ENCODE measurements around the gene ID1.
"Not testable (repeated sequence)": the region's sequence is repeated elsewhere in the genome, so short reads cannot be mapped to it uniquely, and the experiment has no call there.

Gene ID1

DNA sequence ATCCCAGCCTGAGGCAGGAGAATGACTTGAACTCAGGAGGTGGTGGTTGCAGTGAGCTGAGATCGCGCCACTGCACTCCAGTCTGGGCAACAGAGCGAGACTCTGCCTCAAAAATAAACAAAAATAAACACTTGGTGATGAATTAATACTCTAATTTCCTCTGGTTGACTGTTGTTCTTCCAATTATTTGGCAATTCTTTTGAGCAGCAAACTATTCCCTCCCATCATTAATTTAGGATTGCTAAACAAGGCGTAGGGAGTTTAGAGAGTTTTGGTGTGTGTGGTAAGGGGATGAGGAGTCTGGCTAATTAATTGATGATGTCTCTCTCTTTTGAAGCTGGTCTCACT, 2.7 kb upstream of the ID1 start:
- no peak for DNase-seq (ENCODE audit: low read depth)

DNA sequence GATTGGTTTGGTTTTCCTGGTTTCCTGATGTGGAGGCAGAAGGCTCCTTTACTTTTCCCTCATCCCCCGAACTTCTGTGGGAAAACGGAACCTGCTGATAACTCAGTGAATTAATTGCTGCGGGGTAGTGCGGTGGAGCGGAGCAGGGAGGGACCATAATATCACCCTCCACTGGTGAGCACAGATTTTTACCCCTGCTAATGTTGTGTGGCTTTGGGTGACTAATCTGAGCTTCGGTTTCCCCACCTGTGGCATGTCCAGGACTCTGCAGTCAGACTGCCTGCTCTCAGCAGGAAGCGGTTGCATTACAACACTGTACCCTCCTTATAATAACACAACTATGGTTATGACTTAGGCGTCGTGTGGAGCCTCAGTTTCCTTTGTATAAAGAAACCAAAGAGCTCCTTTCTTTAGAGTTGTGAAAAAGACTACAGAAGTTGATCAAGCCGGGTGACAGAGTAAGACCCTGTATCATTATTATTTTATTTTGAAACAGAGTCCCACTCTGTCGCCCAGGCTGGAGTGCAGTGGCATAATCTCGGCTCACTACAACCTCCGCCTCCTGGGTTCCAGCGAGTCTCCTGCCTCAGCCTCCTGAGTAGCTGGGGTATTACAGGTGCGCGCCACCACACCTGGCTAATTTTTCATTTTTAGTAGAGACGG, 2.2 kb upstream of the ID1 start:
- peak; percentile 35 for DNase-seq (ENCODE audit: low read depth)

DNA sequence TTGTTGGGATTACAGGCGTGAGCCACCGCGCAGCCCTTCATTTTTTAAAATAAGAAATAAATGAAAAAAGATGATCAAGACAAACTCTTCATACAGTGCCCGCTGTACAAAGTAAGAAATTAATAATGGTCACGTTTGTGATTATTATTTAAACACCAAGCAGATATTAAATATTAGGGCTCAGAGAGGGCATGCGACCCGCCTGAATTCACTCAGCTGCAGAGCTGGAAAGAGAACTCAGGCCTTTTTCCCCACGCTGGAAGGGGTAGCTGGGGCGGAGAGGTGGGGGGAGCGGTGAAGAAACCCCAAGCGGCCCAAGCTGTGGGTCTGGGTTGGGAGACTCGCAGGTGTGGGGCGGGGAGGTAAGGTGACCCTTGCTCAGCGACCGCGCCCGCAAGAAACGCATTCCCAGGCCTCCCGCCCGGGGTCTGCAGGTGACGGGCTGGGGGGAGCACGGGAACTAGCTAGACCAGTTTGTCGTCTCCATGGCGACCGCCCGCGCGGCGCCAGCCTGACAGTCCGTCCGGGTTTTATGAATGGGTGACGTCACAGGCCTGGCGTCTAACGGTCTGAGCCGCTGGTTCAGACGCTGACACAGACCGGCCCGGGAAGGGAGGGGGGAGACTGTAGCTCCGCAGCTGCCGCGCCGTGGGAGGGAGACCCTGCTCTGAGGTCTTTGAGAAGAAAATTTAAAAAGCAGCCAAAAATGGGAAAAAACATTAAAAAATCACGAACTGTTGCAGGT, 1.1 kb upstream of the ID1 start:
- DNase-seq (ENCODE audit: low read depth) = peak; percentile 48

DNA sequence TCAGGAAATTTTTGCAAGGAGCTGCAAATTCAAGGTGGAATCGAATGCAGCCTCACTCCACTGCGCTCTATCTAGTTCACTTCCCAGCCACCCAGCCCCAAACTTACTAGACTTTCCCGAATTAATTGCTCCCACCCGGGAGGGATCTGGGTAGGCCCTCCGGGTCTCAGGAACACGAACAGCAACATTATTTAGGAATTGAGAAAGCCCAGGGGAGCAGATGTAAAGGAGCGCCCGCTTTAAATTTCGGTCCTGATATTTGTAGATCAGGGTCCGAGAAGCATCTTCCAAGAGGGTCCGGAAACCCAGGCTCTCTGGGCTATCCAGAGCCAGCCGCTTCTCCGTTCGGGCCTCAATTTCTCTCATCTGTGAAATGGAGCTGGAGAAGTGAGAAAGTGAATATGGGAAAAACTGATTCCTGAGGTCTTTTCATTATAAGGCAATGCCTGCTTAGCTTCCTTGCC, 490 bp upstream of the ID1 start:
- no peak for DNase-seq (ENCODE audit: low read depth)

DNA sequence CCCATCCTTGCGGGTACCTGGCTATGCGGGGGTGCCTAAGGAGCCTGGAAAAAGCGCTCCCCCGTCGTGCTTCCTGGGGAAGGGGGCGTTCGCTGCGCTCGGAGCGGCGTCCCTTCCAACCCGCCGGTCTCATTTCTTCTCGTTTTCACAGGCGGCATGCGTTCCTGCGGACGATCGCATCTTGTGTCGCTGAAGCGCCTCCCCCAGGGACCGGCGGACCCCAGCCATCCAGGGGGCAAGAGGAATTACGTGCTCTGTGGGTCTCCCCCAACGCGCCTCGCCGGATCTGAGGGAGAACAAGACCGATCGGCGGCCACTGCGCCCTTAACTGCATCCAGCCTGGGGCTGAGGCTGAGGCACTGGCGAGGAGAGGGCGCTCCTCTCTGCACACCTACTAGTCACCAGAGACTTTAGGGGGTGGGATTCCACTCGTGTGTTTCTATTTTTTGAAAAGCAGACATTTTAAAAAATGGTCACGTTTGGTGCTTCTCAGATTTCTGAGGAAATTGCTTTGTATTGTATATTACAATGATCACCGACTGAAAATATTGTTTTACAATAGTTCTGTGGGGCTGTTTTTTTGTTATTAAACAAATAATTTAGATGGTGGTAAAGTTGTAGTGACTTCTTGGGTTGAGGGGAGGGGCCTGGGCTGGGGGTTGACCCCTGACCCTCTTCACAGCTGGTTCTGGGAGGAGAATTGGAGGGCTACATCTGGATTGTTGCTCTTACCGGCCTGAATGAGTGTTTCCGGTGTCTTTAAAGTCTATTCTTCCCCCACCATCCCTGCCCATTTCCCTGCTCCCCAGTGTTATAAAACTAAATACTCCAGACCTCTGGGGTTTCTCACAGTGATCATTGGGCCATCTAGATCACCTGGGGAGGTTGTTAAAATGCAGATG, 1.1 kb downstream of the ID1 start:
- DNase-seq (ENCODE audit: low read depth) = no peak

DNA sequence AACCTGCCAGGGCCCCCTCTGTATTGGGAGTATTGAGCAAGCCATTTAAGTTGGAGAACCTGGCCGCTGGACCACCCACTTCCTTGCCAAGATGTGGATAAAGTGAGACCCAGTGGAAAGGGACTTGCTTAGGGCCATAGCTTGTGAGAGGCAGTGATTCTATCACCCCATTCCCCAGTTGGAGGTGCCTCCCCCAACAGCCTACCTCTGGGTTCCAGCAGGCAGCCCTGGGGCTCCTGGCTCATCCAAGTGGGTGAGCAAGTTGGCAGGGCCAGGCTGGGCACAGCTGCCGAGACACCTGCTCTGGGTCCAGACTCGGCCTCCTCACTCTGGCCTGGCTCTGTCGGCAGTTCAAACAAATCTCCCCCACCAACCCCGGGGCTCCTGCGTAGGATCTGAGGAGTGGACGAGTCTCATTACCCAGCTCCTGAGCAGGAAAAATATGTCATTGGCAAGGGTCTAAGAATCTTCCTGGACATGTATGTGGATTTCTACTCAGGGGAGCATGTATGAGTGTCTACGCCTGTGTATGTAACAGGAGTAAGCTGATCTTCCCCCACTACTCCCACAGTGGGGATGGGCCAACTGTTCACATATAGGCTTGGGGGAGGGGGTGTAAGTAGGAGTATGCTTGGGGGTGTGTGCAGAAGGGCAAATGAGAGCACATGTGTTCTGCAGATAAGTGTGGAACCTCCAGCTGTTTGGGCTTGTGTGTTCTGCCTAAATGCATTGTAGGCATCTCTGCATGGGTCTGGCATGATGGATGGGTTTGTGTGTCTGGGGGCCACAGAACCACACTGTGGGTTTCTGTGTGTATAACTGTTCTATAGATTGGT, 1.9 kb downstream of the ID1 start:
- DNase-seq (ENCODE audit: low read depth) = no peak

DNA sequence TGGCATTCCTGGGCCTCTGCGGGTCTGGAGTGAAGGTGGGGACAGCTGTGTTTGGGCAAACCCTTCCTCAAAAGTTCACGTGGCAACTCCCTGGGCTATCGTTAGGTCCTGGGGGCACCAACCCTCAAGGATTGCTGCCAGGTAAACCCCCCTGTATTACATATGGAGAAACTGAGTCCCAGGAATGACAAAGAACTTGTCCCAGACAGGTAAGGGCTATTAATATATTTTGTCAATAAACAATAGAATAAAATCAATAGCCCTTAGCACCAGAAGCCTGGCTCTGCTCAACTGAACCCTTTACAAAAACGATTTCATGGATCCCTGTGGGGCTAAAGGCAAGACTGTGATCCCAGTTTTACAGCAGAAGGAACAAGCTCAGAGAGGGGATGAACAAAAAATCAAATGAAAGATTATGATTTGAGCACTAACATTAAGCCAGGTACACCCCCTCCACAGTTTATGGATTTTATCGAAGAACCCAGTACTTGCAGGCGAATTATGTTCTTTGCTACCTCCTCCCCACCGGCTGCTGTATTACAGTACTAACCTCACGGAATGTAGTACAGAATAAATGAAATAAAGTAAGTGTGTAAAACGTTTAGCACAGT, 2.7 kb downstream of the ID1 start:
- no peak for DNase-seq (ENCODE audit: low read depth)

DNA sequence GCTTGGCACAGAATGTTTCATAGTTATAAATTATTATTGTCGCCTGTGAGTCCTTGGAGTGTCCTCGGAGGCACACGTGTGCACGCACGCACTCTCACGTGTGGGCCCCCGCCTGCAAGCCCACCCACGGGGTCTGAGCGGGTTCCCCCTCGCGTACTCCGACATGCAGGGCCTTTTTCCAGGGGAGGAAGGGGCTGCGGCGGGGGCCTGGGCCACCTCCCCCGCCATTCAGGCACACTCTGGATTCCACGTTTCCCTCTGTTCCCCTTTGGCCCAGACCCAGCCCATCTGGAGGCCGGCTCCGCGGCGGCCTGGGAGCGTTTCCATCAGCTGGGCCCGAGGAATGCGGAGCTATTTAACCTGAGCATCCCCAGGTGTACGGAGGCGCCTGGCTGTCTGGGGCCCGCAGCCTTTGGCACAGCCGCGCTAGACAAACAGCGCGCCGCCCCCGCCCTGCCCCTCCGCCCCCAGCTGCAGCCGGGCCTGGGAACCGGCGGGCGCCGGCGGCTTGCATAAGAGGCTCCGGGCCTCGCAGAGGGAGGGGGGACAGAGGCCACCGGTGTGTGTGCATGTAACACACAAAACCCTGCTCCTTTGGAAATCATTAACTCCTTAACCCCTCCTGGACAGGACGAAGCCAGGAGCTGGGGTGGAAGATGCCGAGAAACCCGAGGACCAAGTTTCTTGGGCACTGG, 3.3 kb downstream of the ID1 start:
- no peak for DNase-seq (ENCODE audit: low read depth)

DNA sequence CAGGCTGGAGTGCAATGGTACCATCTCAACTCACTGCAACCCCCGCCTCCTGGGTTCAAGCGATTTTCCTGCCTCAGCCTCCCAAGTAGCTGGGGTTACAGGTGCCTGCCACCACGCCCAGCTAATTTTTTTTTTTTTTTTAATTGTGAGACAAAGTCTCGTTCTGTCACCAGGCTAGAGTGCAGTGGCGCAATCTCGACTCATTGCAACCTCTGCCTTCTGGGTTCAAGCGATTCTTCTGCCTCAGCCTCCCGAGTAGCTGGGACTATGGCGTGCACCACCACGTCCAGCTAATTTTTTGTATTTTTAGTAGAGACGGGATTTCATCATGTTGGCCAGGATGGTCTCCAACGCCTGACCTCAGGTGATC, 7.2 kb downstream of the ID1 start:
- not testable (repeated sequence) for DNase-seq (ENCODE audit: low read depth)

DNA sequence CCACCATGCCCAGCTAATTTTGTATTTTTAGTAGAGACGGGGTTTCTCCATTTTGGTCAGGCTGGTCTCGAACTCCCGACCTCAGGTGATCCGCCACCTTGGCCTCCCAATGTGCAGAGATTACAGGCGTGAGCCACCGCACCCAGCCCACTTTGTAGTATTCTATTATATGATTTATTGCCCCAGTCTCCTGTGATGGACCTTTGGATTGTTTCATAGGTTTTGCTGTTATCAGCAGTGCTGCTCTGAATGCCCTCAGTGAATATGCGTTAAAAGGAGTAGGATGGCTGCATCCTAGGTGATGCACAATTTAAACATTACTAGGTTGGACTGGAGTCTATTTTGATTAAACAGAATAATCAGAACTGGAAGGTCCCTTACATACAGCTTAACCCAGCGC, 10.3 kb downstream of the ID1 start:
- DNase-seq (ENCODE audit: low read depth) = no peak

DNA sequence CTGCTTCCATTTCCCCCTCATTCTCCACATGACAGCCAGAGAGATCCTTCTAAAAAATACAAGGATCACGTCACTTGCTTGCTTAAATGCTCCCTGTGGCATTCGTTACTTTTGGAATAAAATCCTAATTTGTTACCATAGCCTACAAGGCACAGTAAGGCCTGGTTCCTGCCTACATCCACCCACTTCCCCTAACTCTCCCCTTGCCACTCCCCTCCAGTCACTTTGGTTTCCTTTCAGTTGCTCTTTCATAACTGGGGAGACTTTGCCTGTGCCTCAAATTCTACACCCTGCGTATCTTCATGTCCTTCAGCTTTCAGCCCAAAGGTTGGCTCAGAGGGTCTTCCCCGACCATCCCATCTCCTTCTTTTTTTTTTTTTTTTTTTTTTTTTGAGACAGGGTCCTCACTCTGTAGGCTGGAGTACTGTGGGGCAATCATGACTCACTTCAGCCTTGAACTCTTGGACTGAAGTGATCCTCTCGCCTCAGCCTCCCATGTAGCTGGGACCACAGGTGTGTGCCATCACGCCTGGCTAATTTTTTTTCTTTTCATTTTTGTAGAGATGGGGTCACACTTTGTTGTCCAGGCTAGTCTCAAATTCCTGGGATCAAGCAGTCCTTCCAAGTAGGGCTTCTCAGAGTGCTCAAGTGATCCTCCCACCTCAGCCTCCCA, 12.5 kb downstream of the ID1 start:
- DNase-seq (ENCODE audit: low read depth) = no peak

DNA sequence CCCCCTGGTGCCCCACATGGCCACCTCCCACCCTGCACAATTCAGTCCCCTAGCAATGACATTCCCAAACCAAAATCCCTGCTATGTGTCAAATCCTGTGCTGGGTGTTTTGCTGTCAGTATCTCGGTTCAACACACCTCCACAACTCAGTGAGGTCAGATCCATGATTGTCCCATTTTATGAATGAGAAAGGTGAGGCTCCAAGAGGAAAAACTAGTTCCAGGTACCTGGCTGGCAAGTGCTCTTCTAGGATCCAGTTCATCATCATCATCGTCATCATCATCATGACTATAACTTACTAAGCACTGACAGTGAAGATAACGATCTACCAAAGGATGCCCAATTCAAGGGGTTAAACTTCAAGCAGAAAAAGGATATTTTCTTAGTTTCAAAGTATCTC, 15.2 kb downstream of the ID1 start:
- DNase-seq (ENCODE audit: low read depth) = no peak

DNA sequence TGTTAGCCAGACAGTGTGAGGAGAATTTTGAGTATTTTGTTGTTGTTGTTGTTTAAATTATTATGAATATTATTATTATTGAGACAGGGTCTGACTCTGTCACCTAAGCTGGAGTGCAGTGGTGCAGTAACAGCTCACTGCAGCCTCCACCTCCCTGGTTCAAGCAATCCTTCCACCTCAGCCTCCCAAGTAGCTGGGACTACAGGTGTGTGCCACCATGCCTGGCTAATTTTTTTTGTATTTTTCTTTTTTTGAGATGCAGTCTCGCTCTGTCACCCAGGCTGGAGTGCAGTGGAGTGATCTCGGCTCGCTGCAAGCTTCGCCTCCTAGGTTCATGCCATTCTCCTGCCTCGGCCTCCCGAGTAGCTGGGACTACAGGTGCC, 18.0 kb downstream of the ID1 start:
- not testable (repeated sequence) for DNase-seq (ENCODE audit: low read depth)

DNA sequence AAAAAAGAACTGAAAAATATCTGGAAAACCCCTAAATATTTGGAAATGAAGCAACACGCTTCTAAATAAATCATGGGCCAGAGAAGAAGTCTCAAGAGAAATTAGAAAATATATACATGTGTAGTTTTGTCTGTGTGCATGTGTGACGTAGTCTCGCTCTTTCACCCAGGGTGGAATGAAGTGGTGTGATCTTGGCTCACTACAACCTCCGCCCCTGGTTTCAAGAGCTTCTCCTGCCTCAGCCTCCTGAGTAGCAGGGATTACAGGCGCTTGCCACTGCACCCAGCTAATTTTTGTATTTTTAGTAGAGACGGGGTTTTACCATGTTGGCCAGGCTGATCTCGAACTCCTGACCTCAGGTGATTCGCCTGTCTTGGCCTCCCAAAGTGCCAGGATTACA, 21.4 kb downstream of the ID1 start:
- not testable (repeated sequence) for DNase-seq (ENCODE audit: low read depth)

DNA sequence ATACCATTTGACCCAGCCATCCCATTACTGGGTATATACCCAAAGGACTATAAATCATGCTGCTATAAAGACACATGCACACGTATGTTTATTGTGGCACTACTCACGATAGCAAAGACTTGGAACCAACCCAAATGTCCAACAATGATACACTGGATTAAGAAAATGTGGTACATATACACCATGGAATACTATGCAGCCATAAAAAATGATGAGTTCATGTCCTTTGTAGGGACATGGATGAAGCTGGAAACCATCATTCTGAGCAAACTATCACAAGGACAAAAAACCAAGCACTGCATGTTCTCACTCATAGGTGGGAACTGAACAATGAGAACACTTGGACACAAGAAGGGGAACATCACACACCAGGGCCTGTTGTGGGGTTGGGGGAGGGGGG, 23.0 kb downstream of the ID1 start:
- DNase-seq (ENCODE audit: low read depth) = not testable (repeated sequence)

DNA sequence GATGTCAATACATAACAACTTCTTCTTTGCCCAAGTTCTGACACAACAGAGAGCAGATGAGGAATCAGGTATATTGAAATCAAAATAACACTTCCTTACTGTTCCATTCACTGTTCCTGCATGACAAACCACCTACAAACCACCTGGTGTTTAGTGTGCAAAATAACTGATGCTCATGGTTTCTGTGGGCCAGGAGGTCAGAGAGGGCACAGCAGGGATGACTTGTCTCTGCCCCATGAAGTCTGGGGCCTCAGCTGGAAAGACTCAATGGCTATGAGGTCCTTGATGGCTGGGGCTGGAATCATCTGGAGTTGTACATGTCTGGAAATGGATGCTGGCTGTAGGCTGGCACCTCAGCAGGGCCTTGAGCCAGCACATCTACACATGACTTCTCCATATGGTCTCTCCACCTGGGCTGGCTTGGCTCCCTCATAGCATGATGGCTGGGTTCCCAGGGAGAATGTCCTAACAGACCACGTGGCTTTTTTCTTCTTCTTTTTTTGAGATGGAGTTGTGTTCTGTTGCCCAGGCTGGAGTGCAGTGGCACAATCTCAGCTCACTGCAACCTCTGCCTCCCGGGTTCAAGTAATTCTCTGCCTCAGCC, 25.2 kb downstream of the ID1 start:
- DNase-seq (ENCODE audit: low read depth) = no peak

DNA sequence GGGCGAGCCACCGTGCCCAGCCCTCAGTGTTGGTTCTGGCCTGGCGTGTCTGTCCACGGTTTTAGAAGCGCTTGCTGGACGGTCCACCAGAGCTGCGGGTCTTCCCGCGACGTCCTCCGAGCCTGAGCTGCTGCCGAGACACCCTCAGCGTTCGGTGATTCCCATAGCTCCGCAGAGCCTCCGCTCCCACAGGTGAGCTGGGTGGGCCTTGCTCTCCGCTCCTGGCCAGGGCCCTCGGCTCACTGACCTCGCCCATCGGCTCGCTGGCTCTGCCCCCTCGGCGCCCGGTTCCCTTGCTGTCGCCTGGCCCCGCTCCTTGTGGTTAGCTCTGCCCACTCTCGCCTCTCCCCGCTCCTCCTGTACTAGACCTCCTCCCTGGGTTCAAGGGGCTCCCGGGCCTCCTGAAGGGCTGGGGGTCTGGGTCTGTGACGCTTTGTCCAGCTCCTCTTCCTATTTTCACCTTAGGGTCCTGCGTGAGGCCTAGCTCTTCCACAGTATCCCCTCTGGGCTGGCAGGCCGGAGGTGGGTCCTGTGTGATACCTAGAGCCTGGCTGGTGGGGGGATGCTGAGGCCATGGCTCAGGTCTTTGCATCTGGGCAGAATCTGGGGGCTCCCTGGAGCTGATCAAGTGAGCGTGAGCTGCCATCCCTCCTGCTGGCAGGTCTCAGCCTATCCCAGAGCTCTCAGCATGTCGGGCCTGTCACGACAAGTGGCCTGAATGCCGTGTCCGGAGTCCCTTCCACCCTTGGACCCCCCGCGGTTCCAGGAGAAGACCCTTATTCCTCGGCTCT, 27.7 kb downstream of the ID1 start:
- DNase-seq (ENCODE audit: low read depth) = no peak

DNA sequence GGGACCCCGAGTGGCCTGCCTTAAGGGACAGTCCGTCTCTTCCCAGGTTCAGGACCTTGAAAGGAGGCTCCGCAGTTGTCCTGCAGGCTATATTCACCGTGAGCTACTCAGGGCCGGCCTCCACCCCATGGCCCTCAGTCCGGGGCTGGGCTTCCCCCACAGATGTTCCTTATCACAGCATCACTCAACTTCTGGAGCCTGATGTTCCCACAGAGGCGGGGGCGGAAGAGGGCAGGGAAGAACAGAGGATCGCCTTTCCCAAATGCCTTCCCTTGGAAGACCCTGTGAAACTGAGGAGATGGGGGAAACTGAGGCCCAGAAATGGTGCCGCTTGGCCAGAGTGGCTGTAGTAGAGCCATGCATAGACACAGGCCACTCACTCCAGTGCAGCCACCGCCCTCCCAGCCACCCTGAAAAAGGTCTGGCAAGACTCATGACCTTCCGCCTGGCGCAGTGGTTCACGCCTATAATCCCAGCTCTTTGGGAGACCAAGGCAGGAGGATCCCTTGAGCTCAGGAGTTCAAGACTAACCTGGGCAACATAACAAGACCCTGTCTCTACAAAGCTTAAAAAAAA, 28.3 kb downstream of the ID1 start:
- DNase-seq (ENCODE audit: low read depth) = no peak

DNA sequence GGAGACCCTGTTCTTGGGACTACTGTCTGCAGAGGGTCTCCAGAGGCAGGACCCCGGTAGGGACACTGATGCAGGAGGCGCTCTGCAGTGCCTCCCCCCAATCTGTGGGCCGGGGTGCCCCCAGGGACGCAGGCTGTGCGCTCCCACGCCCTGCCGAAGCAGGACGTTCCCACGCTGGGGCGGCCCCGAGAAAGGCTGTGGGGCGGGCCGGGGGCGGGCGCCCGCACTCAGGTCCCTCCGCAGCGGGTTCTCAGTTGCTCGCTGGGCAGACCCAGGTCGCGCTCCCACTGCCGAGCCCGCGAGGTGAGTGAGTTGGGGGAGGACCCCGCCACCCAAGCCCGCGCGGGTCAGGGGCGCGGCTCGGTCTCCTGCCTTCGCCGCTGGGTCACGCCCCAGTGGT, 32.6 kb downstream of the ID1 start, which contains the start of gene COX4I2:
Gene COX4I2, plus strand, starts transcription at position 253 of the 400 bp plus-strand sequence. CDS start 1,106 bp downstream, outside the sequence.
- no peak for DNase-seq (ENCODE audit: low read depth)
